HG03060 (cell line): ENCODE results near the gene ZNF488.

Experiments
- ATAC-seq: cut with Tn5 transposase; IDR thresholded peaks from one replicate; pipeline ENCODE4 v1.9.1; 2021; ENCODE audit warnings: low read depth, moderate number of reproducible peaks; ENCODE audit not compliant: unreplicated experiment

Gene ZNF488

DNA sequence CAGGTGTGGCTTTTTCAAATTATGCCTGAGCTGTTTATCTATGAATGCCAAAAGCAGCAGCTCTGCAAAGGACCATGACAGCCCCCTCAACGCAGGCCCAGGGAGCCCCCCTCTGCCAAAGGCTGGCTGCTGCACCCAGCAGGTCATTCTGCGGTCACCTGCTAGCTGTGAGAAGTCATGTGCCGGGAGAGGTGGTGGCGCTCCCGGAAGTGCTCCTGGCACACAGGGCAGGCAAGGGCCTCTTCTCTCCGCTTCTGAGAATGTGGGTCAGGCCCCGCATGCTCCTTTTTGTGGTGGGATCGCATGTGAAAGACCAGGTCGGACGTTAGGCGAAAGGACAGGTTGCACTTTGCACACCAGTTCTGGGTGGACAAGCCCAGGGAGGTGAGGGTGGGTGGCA lies 16.4 kb downstream of the ZNF488 start:
- ATAC-seq = no peak

GRCh38 chr10:47366731-47367460 lies 17.2 kb downstream of the ZNF488 start:
- no peak for ATAC-seq

GRCh38 chr10:47366181-47366631 lies 17.9 kb downstream of the ZNF488 start:
- ATAC-seq = no peak

DNA sequence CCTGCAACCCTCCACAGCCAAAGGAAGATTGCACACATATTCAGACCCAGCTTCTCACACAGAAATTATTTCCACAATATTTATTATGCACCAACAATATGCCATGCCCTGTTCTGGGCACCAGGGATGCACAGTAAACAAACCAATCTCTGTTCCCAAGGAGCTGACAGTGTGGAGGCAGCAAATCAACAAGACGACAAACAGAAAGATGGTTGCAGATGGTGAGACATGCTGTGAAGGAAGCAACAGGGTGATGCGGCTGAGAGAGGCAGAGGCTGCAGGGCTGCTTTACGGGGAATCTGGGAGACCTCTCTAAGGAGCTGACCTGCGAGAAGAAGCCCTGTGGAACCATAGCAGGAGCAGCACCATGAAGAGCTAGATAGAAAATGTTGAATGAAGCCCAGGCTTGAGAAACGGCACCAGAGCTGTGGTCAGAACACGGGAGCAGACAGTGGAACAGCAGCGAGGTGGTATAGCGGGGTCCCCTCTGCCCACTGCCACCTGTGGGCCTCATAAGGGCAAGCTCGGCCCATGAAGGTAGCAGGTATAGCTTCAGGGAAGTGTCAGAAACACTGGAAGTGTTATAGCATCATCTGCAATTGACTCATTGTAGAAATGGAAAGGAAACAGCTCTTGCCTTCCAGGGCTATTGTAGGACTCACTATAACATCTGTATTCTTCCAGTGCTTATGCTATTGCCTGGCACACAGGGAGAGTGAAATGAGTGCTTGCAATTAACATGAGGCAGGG lies 18.5 kb downstream of the ZNF488 start:
- ATAC-seq = no peak

DNA sequence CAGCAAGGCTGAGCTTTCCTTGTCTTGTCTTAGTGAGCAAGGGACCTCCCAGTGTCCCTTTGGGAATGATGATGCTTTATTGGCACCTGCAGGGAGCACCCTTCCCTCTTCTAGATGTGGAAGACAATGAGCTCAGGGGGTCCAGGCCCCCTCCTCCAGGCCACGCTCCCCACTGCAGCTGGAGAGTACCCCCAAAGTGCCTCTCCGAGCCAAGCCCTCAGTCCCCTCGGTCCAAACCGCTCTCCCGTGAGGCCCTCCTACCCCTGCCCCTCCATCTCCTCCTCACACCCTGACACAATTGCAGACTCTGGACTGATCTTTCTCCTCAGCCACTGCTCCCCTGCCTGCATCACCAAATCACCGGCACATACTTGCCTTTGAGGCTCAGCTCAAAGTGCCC lies 19.2 kb downstream of the ZNF488 start:
- ATAC-seq = no peak

GRCh38 chr10:47364366-47364765 lies 19.7 kb downstream of the ZNF488 start:
- ATAC-seq = no peak

GRCh38 chr10:47363781-47364180 lies 20.3 kb downstream of the ZNF488 start:
- no peak for ATAC-seq

DNA sequence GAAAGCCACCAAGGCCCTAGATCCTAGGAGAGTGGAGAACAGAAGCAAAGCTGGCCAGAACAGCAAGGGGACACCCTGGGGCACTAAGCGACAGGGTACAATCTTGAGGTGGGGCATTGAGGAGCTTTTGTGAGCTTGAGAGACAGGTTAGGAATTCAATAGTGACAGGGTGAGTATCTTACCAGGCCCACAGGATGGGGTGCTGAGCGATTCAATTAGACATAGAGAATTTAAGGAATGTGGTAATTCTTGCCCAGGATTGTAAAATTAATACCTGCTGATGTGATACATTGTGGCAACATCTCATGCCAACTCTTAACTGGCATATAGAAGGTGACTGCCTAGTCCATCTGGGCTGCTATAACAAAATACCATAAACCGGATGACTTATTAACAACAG lies 21.9 kb downstream of the ZNF488 start:
- no peak for ATAC-seq

- no peak for ATAC-seq
Observed at GRCh38 chr10:47361293-47361692, 22.8 kb downstream of the ZNF488 start.

DNA sequence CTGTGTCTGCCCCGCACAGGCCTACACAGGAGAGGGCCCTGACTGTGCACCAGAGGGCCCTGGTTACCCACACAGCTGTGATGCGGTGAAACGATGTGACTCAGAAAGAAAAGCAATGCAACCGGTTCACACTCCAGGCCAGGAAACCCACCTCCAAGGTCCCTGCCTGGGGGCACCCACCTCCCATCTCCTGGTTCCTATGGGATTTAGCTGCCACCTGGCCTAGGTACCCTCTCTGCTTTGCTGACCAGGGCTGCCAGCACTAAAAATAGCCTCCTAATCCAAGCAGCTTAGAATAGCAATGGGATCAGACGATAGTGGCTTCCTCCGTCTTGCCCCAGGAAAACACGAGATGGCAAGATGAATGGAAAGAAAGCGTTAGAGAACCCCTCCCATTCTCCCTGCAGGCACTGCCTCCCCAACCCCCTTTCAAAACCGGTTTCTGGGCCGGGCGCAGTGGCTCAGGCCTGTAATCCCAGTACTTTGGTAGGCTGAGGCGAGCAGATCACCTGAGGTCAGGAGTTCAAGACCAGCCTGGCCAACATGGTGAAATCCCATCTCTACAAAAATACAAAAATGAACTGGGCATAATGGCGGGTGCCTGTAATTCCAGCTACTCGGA lies 23.6 kb downstream of the ZNF488 start:
- no peak for ATAC-seq

GRCh38 chr10:47359626-47360418 lies 24.3 kb downstream of the ZNF488 start:
- no peak for ATAC-seq

DNA sequence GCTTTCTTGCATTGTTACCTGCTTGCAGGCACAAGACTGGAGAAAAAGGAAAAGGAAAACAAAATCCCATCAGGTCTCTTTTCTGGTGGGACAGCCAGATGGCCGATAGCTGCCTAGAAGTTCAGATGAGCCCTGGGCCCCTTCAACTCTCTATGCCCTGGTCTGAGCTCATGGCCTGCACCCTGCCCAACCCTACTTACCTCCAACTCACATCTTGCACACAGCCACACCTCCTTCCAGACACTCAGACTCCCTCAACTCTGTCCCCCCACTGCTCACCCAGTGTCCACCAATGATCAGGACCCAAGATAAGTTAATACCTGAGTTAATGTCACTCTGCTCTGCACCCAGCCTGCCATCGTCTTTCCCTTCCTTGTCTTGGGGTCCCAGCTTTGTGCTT lies 25.0 kb downstream of the ZNF488 start:
- no peak for ATAC-seq

GRCh38 chr10:47358457-47358856 lies 25.6 kb downstream of the ZNF488 start:
- ATAC-seq = no peak

- ATAC-seq = no peak
Observed at GRCh38 chr10:47357911-47358310, 26.2 kb downstream of the ZNF488 start.

DNA sequence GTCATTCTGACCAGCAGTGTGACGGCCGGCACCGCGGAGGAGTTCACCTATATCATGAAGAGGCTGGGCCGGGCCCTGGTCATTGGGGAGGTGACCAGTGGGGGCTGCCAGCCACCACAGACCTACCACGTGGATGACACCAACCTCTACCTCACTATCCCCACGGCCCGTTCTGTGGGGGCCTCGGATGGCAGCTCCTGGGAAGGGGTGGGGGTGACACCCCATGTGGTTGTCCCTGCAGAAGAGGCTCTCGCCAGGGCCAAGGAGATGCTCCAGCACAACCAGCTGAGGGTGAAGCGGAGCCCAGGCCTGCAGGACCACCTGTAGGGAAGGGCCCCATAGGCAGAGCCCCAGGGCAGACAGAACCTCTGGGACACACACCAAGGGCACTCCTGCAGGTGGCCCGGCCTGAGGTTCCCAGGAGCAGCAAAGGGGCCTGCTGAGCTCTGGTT lies 26.9 kb downstream of the ZNF488 start:
- no peak for ATAC-seq

DNA sequence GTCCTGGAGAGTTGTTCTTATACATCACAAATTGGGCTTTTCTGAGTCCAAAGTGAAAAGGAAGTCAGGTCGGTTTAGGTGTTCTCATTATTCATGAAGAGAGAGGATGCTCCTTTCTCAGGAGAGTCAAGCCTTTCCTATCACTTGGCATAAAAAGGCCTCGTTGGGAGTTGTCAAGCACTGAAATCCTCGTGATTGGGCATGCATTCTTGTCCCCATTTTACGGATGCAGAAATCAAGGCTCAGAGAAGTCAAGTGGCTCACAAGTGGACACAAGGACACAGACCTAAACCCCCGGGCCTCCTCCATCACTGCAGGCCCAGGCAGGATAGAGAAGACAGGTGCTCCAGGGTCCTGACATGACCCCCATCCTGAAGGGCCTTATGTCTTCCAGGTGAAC lies 27.4 kb downstream of the ZNF488 start:
- no peak for ATAC-seq

DNA sequence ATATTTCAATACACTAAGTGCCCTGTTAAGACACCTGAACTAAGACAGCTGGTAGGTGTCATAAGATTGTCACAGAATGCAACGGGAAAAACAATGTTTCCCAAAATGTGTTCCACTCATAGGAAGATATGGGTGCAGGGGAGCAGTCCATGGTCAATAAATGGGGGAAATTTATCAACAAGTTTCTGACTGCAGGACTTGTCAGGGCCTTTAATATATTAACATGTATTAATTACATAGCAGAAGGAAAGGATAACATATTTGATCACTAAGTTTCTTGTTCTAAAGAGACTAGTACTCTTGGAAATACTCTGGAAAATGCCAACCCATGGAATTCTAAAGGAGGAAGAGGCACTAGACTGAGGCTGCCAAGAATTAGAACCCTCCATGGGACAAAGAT lies 29.2 kb downstream of the ZNF488 start:
- no peak for ATAC-seq

- no peak for ATAC-seq
Observed at GRCh38 chr10:47354165-47354564, 29.9 kb downstream of the ZNF488 start.

DNA sequence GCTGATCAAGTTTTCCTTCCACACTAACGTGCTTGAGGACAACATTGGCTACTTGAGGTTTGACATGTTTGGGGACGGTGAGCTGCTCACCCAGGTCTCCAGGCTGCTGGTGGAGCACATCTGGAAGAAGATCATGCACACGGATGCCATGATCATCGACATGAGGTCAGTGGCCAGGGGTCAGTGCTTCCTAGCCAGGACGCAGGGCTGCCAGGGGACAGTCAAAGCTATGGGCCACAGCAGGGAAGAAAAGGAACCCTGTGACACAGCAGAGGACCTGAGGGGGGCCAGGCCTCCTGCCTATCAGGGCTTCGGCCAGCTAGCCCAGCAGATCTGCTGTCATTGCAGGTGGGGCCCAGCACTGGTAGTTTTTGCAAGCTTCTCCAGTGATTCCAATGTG lies 30.7 kb downstream of the ZNF488 start:
- no peak for ATAC-seq

- no peak for ATAC-seq
Observed at GRCh38 chr10:47351899-47352815, 31.9 kb downstream of the ZNF488 start.
